Endothelial cell of umbilical vein (primary cell): ENCODE data around the gene GOLGA1. TPM values are rescaled to one million over a fixed set of nuclear protein-coding genes. Genes with fewer than 3 reads are reported as not detected.

ENCODE experiments used
- BruUV-seq: library from RNA; stranded (reverse); fragments of 400-500 nt; replicated peaks from 2 replicates; lab custom pipeline; 2021; lab: Mats Ljungman, UMichigan
- CTCF ChIA-PET: fragments of 300-600, 350-600 bp; sonication (Branson Sonifier 250); formaldehyde crosslinking; loops from one replicate; lab custom pipeline; 2021; ENCODE audit warnings: antibody characterized with exemption, inconsistent platforms; lab: Charles Lee
- POLR2A ChIA-PET: fragments of 300-600, 350-600 bp; sonication (Branson Sonifier 250); formaldehyde crosslinking; loops from one replicate; lab custom pipeline; 2021; ENCODE audit warnings: antibody characterized with exemption, inconsistent platforms; lab: Charles Lee
- DNase-seq: peaks from one replicate; pipeline ENCODE4 v3.0.0-alpha.2; 2011; ENCODE audit warnings: low read depth, low spot score
- FAIRE-seq: peaks from 2 replicates; lab custom pipeline; 2011; peaks lifted over from hg19 to GRCh38; lab: Jason Lieb, UNC
- H2AFZ ChIP-seq: 2 replicates; pipeline ENCODE4 v1.6.0; 2012; ENCODE audit warnings: low read depth, low read length, control low read depth, inconsistent platforms
- H3K27ac ChIP-seq: 2 replicates; pipeline ENCODE4 v1.5.1; 2011; ENCODE audit warnings: low read depth, mild to moderate bottlenecking, control low read depth, low read length, moderate library complexity; ENCODE audit not compliant: insufficient read depth
- H3K27me3 ChIP-seq, 2 experiments: 2 replicates each; pipeline versions ENCODE4 v1.6.0 to v1.6.1; 2011; ENCODE audit warnings: low read length in 2 of 2, mixed read lengths in 1 of 2; ENCODE audit not compliant: control insufficient read depth in 2 of 2, insufficient read depth in 2 of 2
- H3K36me3 ChIP-seq, 2 experiments: 2 replicates in 1 of 2; 3 replicates in 1 of 2; pipeline ENCODE4 v1.5.1; 2011; ENCODE audit warnings: low read length in 2 of 2, mild to moderate bottlenecking in 1 of 2, moderate library complexity in 1 of 2; ENCODE audit not compliant: control insufficient read depth in 2 of 2, insufficient read depth in 2 of 2; ENCODE audit errors: extremely low read depth in 1 of 2
- H3K4me1 ChIP-seq: 3 replicates; pipeline ENCODE4 v1.5.1; 2011; ENCODE audit warnings: mild to moderate bottlenecking, low read length; ENCODE audit not compliant: control insufficient read depth, insufficient read depth; ENCODE audit errors: extremely low read depth
- H3K4me2 ChIP-seq: 2 replicates; pipeline ENCODE4 v1.6.1; 2011; ENCODE audit warnings: low read length, control low read depth, mixed read lengths; ENCODE audit not compliant: insufficient read depth
- H3K4me3 ChIP-seq, 3 experiments: fragments of 200-600 bp in 1 of 3; sonication (generic), shearing (Covaris generic) in 1 of 3; replicated peaks in 1 of 3; 2 replicates each; pipeline ENCODE4 v1.5.1; 2011 to 2016; ENCODE audit warnings: control low read depth in 3 of 3, low read length in 3 of 3, mild to moderate bottlenecking in 2 of 3, inconsistent platforms in 1 of 3, low read depth in 1 of 3, moderate library complexity in 1 of 3; ENCODE audit not compliant: insufficient read depth in 1 of 3
- H3K79me2 ChIP-seq: 2 replicates; pipeline ENCODE4 v1.6.0; 2012; ENCODE audit warnings: low read length, inconsistent platforms; ENCODE audit not compliant: control insufficient read depth, insufficient read depth
- H3K9ac ChIP-seq: replicated peaks from 2 replicates; pipeline ENCODE3; 2011; ENCODE audit warnings: low read length, control low read depth; ENCODE audit not compliant: insufficient read depth; ENCODE audit errors: extremely low read depth
- H3K9me1 ChIP-seq: replicated peaks from 3 replicates; pipeline ENCODE4 v1.6.0; 2011; ENCODE audit warnings: mild to moderate bottlenecking, low read length; ENCODE audit not compliant: control insufficient read depth, insufficient read depth; ENCODE audit errors: extremely low read depth
- H3K9me3 ChIP-seq: replicated peaks from 2 replicates; pipeline ENCODE4 v1.5.1; 2012; ENCODE audit warnings: low read length, inconsistent platforms; ENCODE audit not compliant: control insufficient read depth, insufficient read depth
- H4K20me1 ChIP-seq: replicated peaks from 2 replicates; pipeline ENCODE3; 2011; ENCODE audit warnings: mild to moderate bottlenecking, low read length; ENCODE audit not compliant: control insufficient read depth, insufficient read depth; ENCODE audit errors: extremely low read depth
- CTCF ChIP-seq, 2 donors: IDR thresholded peaks; 1 replicate in 1 of 2; 2 replicates in 1 of 2; pipeline ENCODE4 v1.5.1; 2011; ENCODE audit warnings: low read length in 2 of 2, mild to moderate bottlenecking in 2 of 2, moderate library complexity in 2 of 2, control low read depth in 1 of 2, inconsistent platforms in 1 of 2, low read depth in 1 of 2; ENCODE audit not compliant: insufficient read depth in 1 of 2; ENCODE audit errors: extremely low read depth in 1 of 2
- EZH2 ChIP-seq: IDR thresholded peaks from 2 replicates; pipeline ENCODE4 v1.6.1; 2012; ENCODE audit warnings: borderline replicate concordance, low read depth, mild to moderate bottlenecking, moderate library complexity, low read length, inconsistent platforms; ENCODE audit not compliant: severe bottlenecking
- FOS ChIP-seq: IDR thresholded peaks from 2 replicates; pipeline ENCODE4 v1.6.1; 2011; ENCODE audit warnings: mild to moderate bottlenecking, low read length, moderate library complexity, borderline replicate concordance; ENCODE audit not compliant: insufficient read depth
- GATA2 ChIP-seq: IDR thresholded peaks from 2 replicates; pipeline ENCODE4 v1.7.0; 2011; ENCODE audit warnings: low read depth, mild to moderate bottlenecking, moderate library complexity, mixed read lengths, low read length; ENCODE audit not compliant: insufficient read length, insufficient read depth
- JUN ChIP-seq: IDR thresholded peaks from 2 replicates; pipeline ENCODE4 v1.6.1; 2011; ENCODE audit warnings: borderline replicate concordance, low read depth; ENCODE audit not compliant: insufficient read length, insufficient read depth
- MAX ChIP-seq: IDR thresholded peaks from 2 replicates; pipeline ENCODE4 v1.6.1; 2011; ENCODE audit not compliant: insufficient read depth, insufficient read length
- MYC ChIP-seq: IDR thresholded peaks from one replicate; pipeline ENCODE4 v1.6.1; 2011; ENCODE audit warnings: mild to moderate bottlenecking, low read depth, low read length
- POLR2A ChIP-seq: IDR thresholded peaks from 2 replicates; pipeline ENCODE4 v1.6.1; 2012; ENCODE audit warnings: low read depth, mild to moderate bottlenecking, control low read depth, low read length
- POLR2AphosphoS5 ChIP-seq: IDR thresholded peaks from 2 replicates; pipeline ENCODE4 v1.6.1; 2012; ENCODE audit warnings: low read depth, mild to moderate bottlenecking, control low read depth, low read length, moderate library complexity; ENCODE audit not compliant: insufficient read depth
- dilution Hi-C: fragments of 300-500 bp; cut with MboI; formaldehyde crosslinking; loops from one replicate; pipeline ENCODE4 v1.15.0; 2019; ENCODE audit warnings: low sequenced_read_pairs; ENCODE audit not compliant: extremely low pct_ligation_motif_present
- intact Hi-C: fragments of 100-400 bp; cut with micrococcal nuclease; formaldehyde crosslinking; loops from one replicate; pipeline ENCODE4 v1.10.0; 2022
- polyA plus RNA-seq, 4 experiments: library from polyadenylated mRNA; depleted of rRNA in 3 of 4; stranded (reverse) in 3 of 4; unstranded in 1 of 4; fragments of >200 nt; gene quantifications; 2 replicates each; pipeline versions ENCODE4 v1.2.1 to v1.2.3, GENCODE V29; 2011 to 2012; ENCODE audit warnings: missing spikeins in 1 of 4
- total RNA-seq: library from RNA; stranded (reverse); gene quantifications from 2 replicates; pipeline ENCODE4 v1.2.3, GENCODE V29; 2021

Gene GOLGA1
- total and polyA plus RNA-seq, 2 donors (not counting 3 experiments of a cell fraction or from before 2014, with no cell fraction given): 13.1 to 19.9 TPM

- TF ChIP-seq JUN: no peak
- TF ChIP-seq POLR2AphosphoS5: no peak
- no peak for TF ChIP-seq MAX
- TF ChIP-seq POLR2A: no peak
- no peak for TF ChIP-seq GATA2
- TF ChIP-seq FOS: no peak
- no peak for TF ChIP-seq MYC
- no peak for TF ChIP-seq EZH2
- no peak for TF ChIP-seq CTCF (IDR thresholded peaks at IDR 0.05; ENCODE audit: extremely low read depth in 1 of 2, insufficient read depth in 1 of 2, low read depth in 1 of 2, low read length in 2 of 2)
- intact Hi-C loops (no loop called here), dilution Hi-C loops (no loop called here)
- CTCF ChIA-PET: no interaction called here
- H3K9me3 ChIP-seq: no peaks in the 10 kb centered on the region
- POLR2A ChIA-PET: no interaction called here
- FAIRE-seq: no peak
- no peak overlapping the region for H3K9ac ChIP-seq
- H3K79me2 ChIP-seq: no peaks in the 10 kb centered on the region
- no peaks in the 10 kb centered on the region for H4K20me1 ChIP-seq
- no peak for DNase-seq
- no peak overlapping the region for H3K4me2 ChIP-seq
- no peak overlapping the region for H2AFZ ChIP-seq
- peaks cover 0 to 2% of the 10 kb centered on the region in 2 experiments for H3K27me3 ChIP-seq
- no peaks in the 10 kb centered on the region for H3K36me3 ChIP-seq
- H3K4me1 ChIP-seq: no peaks in the 10 kb centered on the region
- no TSS peak for BruUV-seq
- H3K9me1 ChIP-seq: no peaks in the 10 kb centered on the region
- H3K27ac ChIP-seq: no peak overlapping the region
- H3K4me3 ChIP-seq: no peak overlapping the region
Observed at GRCh38 chr9:124844291-124844690, 96.6 kb downstream of the GOLGA1 start.
